ENCODE data around the gene LITAF. TPM values are rescaled to one million over a fixed set of nuclear protein-coding genes. Genes with fewer than 3 reads are reported as not detected.

Gene LITAF
- total RNA-seq, 1 donor from 2014 or later = 47.6 TPM

DNA sequence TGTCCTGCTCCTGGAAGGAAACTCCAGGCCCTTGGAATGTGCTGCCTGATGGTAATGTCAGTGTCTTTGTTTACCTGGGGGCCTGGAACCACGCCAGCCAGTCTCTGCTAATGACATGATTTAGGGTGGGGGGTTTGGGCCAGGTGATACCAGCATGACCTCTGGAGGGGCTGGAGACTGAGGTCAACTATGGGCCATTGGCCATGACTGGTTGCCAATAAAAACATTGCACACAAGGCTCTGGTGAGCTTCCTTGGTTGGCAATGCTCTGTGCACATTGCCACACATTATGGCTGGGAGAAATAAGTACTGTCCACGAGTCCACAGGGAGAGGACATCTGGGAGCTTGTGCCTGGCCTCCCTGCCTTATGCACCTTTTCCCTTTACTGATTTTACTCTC lies 52.5 kb downstream of the LITAF start:
- Mint-ChIP-seq H3K36me3 (ENCODE audit: insufficient read depth) (no peaks in the 10 kb centered on the region), H3K4me1 (ENCODE audit: low read depth) (peaks cover 8% of the 10 kb centered on the region), H3K9me3 (ENCODE audit: low read depth) (no peaks in the 10 kb centered on the region), H3K4me3 (ENCODE audit: low read depth) (no peak overlapping the region), H3K27ac (peak overlapping the region; percentile 33), H3K27me3 (no peaks in the 10 kb centered on the region)
- TF ChIP-seq, protein P1, sequence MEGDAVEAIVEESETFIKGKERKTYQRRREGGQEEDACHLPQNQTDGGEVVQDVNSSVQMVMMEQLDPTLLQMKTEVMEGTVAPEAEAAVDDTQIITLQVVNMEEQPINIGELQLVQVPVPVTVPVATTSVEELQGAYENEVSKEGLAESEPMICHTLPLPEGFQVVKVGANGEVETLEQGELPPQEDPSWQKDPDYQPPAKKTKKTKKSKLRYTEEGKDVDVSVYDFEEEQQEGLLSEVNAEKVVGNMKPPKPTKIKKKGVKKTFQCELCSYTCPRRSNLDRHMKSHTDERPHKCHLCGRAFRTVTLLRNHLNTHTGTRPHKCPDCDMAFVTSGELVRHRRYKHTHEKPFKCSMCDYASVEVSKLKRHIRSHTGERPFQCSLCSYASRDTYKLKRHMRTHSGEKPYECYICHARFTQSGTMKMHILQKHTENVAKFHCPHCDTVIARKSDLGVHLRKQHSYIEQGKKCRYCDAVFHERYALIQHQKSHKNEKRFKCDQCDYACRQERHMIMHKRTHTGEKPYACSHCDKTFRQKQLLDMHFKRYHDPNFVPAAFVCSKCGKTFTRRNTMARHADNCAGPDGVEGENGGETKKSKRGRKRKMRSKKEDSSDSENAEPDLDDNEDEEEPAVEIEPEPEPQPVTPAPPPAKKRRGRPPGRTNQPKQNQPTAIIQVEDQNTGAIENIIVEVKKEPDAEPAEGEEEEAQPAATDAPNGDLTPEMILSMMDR (IDR thresholded peaks at IDR 0.05; ENCODE audit: unreplicated experiment) = no peak
- no peak for DNase-seq (ENCODE audit: low spot score, unreplicated experiment)

- no peaks in the 10 kb centered on the region for H3K27me3 Mint-ChIP-seq
- no peak for DNase-seq (ENCODE audit: low spot score, unreplicated experiment)
- no peak overlapping the region for H3K27ac Mint-ChIP-seq
- peaks cover 8% of the 10 kb centered on the region for H3K4me1 Mint-ChIP-seq (ENCODE audit: low read depth)
- no peak overlapping the region for H3K4me3 Mint-ChIP-seq (ENCODE audit: low read depth)
- H3K36me3 Mint-ChIP-seq (ENCODE audit: insufficient read depth) = no peaks in the 10 kb centered on the region
- H3K9me3 Mint-ChIP-seq (ENCODE audit: low read depth) = no peaks in the 10 kb centered on the region
- TF ChIP-seq, protein P1 (IDR thresholded peaks at IDR 0.05; ENCODE audit: unreplicated experiment) = no peak
Observed at GRCh38 chr16:11533588-11533987, 53.1 kb downstream of the LITAF start.

DNA sequence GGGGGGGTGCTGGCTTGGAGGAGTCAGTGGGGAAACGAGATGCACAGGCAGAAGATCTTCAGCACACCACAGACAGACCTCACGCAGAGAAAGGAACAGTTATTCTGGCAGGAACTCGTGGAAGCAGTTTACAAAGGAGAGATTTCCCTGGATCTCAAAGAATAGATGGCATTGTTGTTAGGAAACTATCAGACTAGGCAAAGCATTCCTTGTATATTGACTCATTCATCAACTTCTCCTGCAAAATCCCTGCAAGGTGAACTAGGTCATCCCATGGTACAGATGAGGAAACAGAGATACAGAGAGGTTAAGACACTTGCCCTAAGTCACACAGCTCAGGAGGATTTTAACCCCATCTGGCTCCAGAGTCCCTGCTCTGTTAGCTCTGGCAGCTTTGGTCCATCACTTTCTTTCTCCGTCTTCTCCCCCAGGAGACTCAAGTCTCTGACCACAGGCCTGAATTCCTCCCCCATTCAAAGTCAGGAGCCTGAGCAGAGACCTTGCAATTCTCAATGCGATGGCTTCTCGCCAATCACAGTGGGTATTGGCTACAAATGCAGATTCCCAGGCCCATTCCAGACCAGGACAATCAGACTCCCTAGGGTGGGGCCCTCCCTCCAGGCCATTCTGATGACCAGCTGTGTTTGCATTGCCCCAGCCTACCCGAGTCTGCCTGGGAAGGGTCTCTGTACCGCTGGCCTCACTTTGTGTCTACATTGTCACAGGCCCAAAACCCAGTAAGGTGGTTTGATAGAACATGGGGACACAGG lies 56.4 kb downstream of the LITAF start:
- no peaks in the 10 kb centered on the region for H3K36me3 Mint-ChIP-seq (ENCODE audit: insufficient read depth)
- no peaks in the 10 kb centered on the region for H3K9me3 Mint-ChIP-seq (ENCODE audit: low read depth)
- no peak overlapping the region for H3K4me3 Mint-ChIP-seq (ENCODE audit: low read depth)
- TF ChIP-seq, protein P1 (IDR thresholded peaks at IDR 0.05; ENCODE audit: unreplicated experiment) = no peak
- H3K27ac Mint-ChIP-seq = no peak overlapping the region
- DNase-seq (ENCODE audit: low spot score, unreplicated experiment) = no peak
- H3K4me1 Mint-ChIP-seq (ENCODE audit: low read depth) = peaks cover 8% of the 10 kb centered on the region
- H3K27me3 Mint-ChIP-seq = peaks cover 5% of the 10 kb centered on the region

GRCh38 chr16:11529285-11529684 lies 57.4 kb downstream of the LITAF start:
- TF ChIP-seq, protein P1 (IDR thresholded peaks at IDR 0.05; ENCODE audit: unreplicated experiment) = no peak
- no peaks in the 10 kb centered on the region for H3K9me3 Mint-ChIP-seq (ENCODE audit: low read depth)
- H3K4me1 Mint-ChIP-seq (ENCODE audit: low read depth) = peaks cover 2% of the 10 kb centered on the region

DNA sequence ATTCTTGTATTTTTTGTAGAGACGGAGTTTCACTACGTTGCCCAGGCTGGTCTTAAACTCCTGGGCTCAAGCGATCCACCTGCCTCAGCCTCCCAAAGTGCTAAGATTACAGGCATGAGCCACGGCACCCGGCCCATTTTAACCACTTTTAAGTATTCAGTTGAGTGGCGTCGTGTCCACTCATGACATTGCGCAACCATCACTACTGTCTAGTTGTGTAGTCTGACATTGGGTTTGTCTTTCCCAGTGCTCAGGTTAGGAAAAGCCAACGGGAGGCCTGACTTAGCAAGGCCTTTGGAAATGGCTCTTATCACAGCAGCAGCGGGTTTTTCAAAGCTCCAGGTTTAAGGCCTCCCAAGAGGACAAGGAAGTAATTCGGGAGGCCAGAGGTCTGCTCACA lies 58.7 kb downstream of the LITAF start:
- H3K36me3 Mint-ChIP-seq (ENCODE audit: insufficient read depth) = no peaks in the 10 kb centered on the region
- no peaks in the 10 kb centered on the region for H3K4me1 Mint-ChIP-seq (ENCODE audit: low read depth)
- H3K9me3 Mint-ChIP-seq (ENCODE audit: low read depth) = no peaks in the 10 kb centered on the region
- H3K27ac Mint-ChIP-seq = no peak overlapping the region
- TF ChIP-seq, protein P1 (IDR thresholded peaks at IDR 0.05; ENCODE audit: unreplicated experiment) = no peak
- peaks cover 8% of the 10 kb centered on the region for H3K27me3 Mint-ChIP-seq
- DNase-seq (ENCODE audit: low spot score, unreplicated experiment) = no peak
- no peak overlapping the region for H3K4me3 Mint-ChIP-seq (ENCODE audit: low read depth)

More at GRCh38 chr16:11529285-11529684, 57.4 kb downstream of the LITAF start:
- Mint-ChIP-seq H3K4me3 (ENCODE audit: low read depth) (no peak overlapping the region), H3K36me3 (ENCODE audit: insufficient read depth) (no peaks in the 10 kb centered on the region), H3K27ac (no peak overlapping the region), H3K27me3 (peaks cover 8% of the 10 kb centered on the region)
- DNase-seq (ENCODE audit: low spot score, unreplicated experiment) = no peak

All from progenitor cell of endocrine pancreas (in vitro differentiated cells).